Caco-2 (cell line): ENCODE results near the gene DPYSL4. TPM values are rescaled to one million over a fixed set of nuclear protein-coding genes. Genes with fewer than 3 reads are reported as not detected.

Experiments used
- BruUV-seq: library from RNA; stranded (reverse); fragments of 400-500 nt; replicated peaks from 2 replicates; lab custom pipeline; 2021; lab: Mats Ljungman, UMichigan
- CTCF ChIA-PET: fragments of 300-600 bp; sonication (Branson Sonifier 250); formaldehyde crosslinking; loops from one replicate; lab custom pipeline; 2022; ENCODE audit warnings: antibody characterized with exemption; lab: Charles Lee
- POLR2A ChIA-PET: fragments of 300-600 bp; sonication (Branson Sonifier 250); formaldehyde crosslinking; loops from one replicate; lab custom pipeline; 2022; ENCODE audit warnings: antibody characterized with exemption; lab: Charles Lee
- DNase-seq, 2 experiments: peaks; one replicate each; pipeline versions ENCODE4 v3.0.0 to v3.0.0-alpha.2; 2020 to 2022
- H3K27me3 ChIP-seq: replicated peaks from 2 replicates; pipeline ENCODE4 v1.6.0; 2011; ENCODE audit warnings: low read length; ENCODE audit not compliant: control insufficient read depth, insufficient read depth
- H3K36me3 ChIP-seq: 2 replicates; pipeline ENCODE4 v1.5.1; 2011; ENCODE audit warnings: low read length; ENCODE audit not compliant: control insufficient read depth, insufficient read depth
- H3K4me1 ChIP-seq: fragments of 250-450 bp; sonication (Bioruptor Pico); 2 replicates; pipeline ENCODE4 v1.5.1; 2020; ENCODE audit warnings: mild to moderate bottlenecking
- H3K4me3 ChIP-seq: 2 replicates; pipeline ENCODE4 v1.5.1; 2011; ENCODE audit warnings: low read depth, mild to moderate bottlenecking, control low read depth, low read length
- H3K9me3 ChIP-seq: fragments of 250-450 bp; sonication (Bioruptor Pico); 2 replicates; pipeline ENCODE4 v1.5.1; 2020; ENCODE audit warnings: mild to moderate bottlenecking, moderate library complexity
- H3K27ac Mint-ChIP-seq: one replicate; pipeline ENCODE4 v1.8.0; 2022; ENCODE audit warnings: mixed read lengths; ENCODE audit not compliant: unreplicated experiment
- H3K27me3 Mint-ChIP-seq: one replicate; pipeline ENCODE4 v1.8.0; 2022; ENCODE audit warnings: mixed read lengths; ENCODE audit not compliant: insufficient read depth, unreplicated experiment
- H3K36me3 Mint-ChIP-seq: one replicate; pipeline ENCODE4 v1.8.0; 2022; ENCODE audit warnings: mild to moderate bottlenecking, mixed read lengths; ENCODE audit not compliant: insufficient read depth, unreplicated experiment
- H3K4me1 Mint-ChIP-seq: one replicate; pipeline ENCODE4 v1.8.0; 2022; ENCODE audit warnings: low read depth, mixed read lengths; ENCODE audit not compliant: unreplicated experiment
- H3K4me3 Mint-ChIP-seq: one replicate; pipeline ENCODE4 v1.8.0; 2022; ENCODE audit warnings: mild to moderate bottlenecking, moderate library complexity, mixed read lengths; ENCODE audit not compliant: unreplicated experiment
- H3K9me3 Mint-ChIP-seq: one replicate; pipeline ENCODE4 v1.8.0; 2022; ENCODE audit warnings: mixed read lengths; ENCODE audit not compliant: unreplicated experiment
- CTCF ChIP-seq, 2 experiments: fragments of 200-600 bp in 1 of 2; IDR thresholded peaks; 1 replicate in 1 of 2; 2 replicates in 1 of 2; pipeline versions ENCODE4 v1.5.1 to v1.8.0; 2011 to 2022; ENCODE audit warnings: antibody characterized with exemption in 1 of 2, control low read depth in 1 of 2, inconsistent platforms in 1 of 2, low read depth in 1 of 2, low read length in 1 of 2, mild to moderate bottlenecking in 1 of 2, moderate library complexity in 1 of 2; ENCODE audit not compliant: insufficient read depth in 1 of 2, severe bottlenecking in 1 of 2, unreplicated experiment in 1 of 2
- intact Hi-C: fragments of 100-400 bp; cut with micrococcal nuclease; formaldehyde crosslinking; loops from one replicate; pipeline ENCODE4 v1.10.0; 2022; ENCODE audit not compliant: unreplicated experiment
- total RNA-seq: library from RNA; stranded (reverse); gene quantifications from 2 replicates; pipeline ENCODE4 v1.2.3, GENCODE V29; 2022

The DPYSL4 gene
- total RNA-seq, 1 experiment from 2014 or later = not detected

- H3K4me1 Mint-ChIP-seq = no peaks in the 10 kb centered on the region
- no peaks in the 10 kb centered on the region for H3K27me3 ChIP-seq
- H3K36me3 Mint-ChIP-seq = no peaks in the 10 kb centered on the region
- intact Hi-C loops = no loop called here
- no peaks in the 10 kb centered on the region for H3K36me3 ChIP-seq
- H3K4me3 Mint-ChIP-seq = no peak overlapping the region
- H3K4me1 ChIP-seq = no peaks in the 10 kb centered on the region; the same call in 1 of the 2 replicates
- no peak for DNase-seq
- no peak overlapping the region for H3K4me3 ChIP-seq
- ChIA-PET CTCF (interaction anchor here (0.6 kb wide), 2 partner anchors 13 to 61 kb away, joined by 3 read pairs; no protein-coding TSS in a partner anchor), POLR2A (no interaction called here)
- H3K27ac Mint-ChIP-seq = no peak overlapping the region
- H3K27me3 Mint-ChIP-seq = no peaks in the 10 kb centered on the region
- H3K9me3 ChIP-seq = no peaks in the 10 kb centered on the region
- no TSS peak for BruUV-seq
- no peaks in the 10 kb centered on the region for H3K9me3 Mint-ChIP-seq
- TF ChIP-seq CTCF (IDR thresholded peaks at IDR 0.05; ENCODE audit: insufficient read depth in 1 of 2, low read depth in 1 of 2, low read length in 1 of 2, severe bottlenecking in 1 of 2, unreplicated experiment in 1 of 2) = no peak
Observed at GRCh38 chr10:132253092-132253687, 66.4 kb downstream of the DPYSL4 start.

GRCh38 chr10:132254841-132255240, 68.1 kb downstream of the DPYSL4 start:
- no peak for TF ChIP-seq CTCF (IDR thresholded peaks at IDR 0.05; ENCODE audit: insufficient read depth in 1 of 2, low read depth in 1 of 2, low read length in 1 of 2, severe bottlenecking in 1 of 2, unreplicated experiment in 1 of 2)
- no peak overlapping the region for H3K27ac Mint-ChIP-seq
- no TSS peak for BruUV-seq
- no peaks in the 10 kb centered on the region for H3K4me1 Mint-ChIP-seq
- ChIA-PET CTCF (no interaction called here), POLR2A (no interaction called here)
- H3K4me3 Mint-ChIP-seq = no peak overlapping the region
- H3K36me3 Mint-ChIP-seq = no peaks in the 10 kb centered on the region
- intact Hi-C loops = no loop called here
- Histone ChIP-seq H3K4me3 (no peak overlapping the region), H3K9me3 (no peaks in the 10 kb centered on the region), H3K36me3 (no peaks in the 10 kb centered on the region), H3K27me3 (no peaks in the 10 kb centered on the region), H3K4me1 (no peaks in the 10 kb centered on the region; the same call in 1 of the 2 replicates)
- no peak for DNase-seq
- no peaks in the 10 kb centered on the region for H3K27me3 Mint-ChIP-seq
- no peaks in the 10 kb centered on the region for H3K9me3 Mint-ChIP-seq

Other genes starting within 250 kb of the DPYSL4 start
- gene BNIP3, start 205.0 kb upstream of the DPYSL4 start, total RNA-seq = 16.5 and 18.4 TPM in 2 replicates
- gene JAKMIP3, start 121.0 kb upstream of the DPYSL4 start, total RNA-seq = 0.50 and 0.53 TPM in 2 replicates
- gene STK32C, start 121.0 kb downstream of the DPYSL4 start, total RNA-seq = 11.9 and 13.3 TPM in 2 replicates
- gene LRRC27, start 145.2 kb downstream of the DPYSL4 start, total RNA-seq = 11.7 and 12.5 TPM in 2 replicates
- gene PWWP2B, start 210.3 kb downstream of the DPYSL4 start, total RNA-seq = 17.8 and 19.3 TPM in 2 replicates